Measurements from ENCODE around the gene CD207. TPM values are rescaled to one million over a fixed set of nuclear protein-coding genes. Genes with fewer than 3 reads are reported as not detected.

Gene CD207
- total and polyA plus RNA-seq, 4 experiments from 2014 or later: not detected

- H3K36me3 Mint-ChIP-seq: no peaks in the 10 kb centered on the region
- H3K4me3 Mint-ChIP-seq: no peak overlapping the region
- no peak overlapping the region for H3K4me3 ChIP-seq (ENCODE audit: low read length in 2 of 2)
- POLR2A ChIA-PET (ENCODE audit: partially characterized antibody): no interaction called here
- no peaks in the 10 kb centered on the region for H3K36me3 ChIP-seq (ENCODE audit: insufficient read depth, low read length)
- H3K27me3 Mint-ChIP-seq: peaks cover 5 to 14% of the 10 kb centered on the region in 2 donors
- CTCF ChIA-PET (ENCODE audit: partially characterized antibody): no interaction called here
- H3K9me3 ChIP-seq (ENCODE audit: control insufficient read depth in 1 of 2, low read length in 2 of 2): no peaks in the 10 kb centered on the region
- no peak for DNase-seq
- H3K4me1 ChIP-seq (ENCODE audit: insufficient read depth, low read length): no peaks in the 10 kb centered on the region
- H3K27me3 ChIP-seq (ENCODE audit: insufficient read depth, low read length): no peaks in the 10 kb centered on the region
- no peak overlapping the region for H3K27ac ChIP-seq (ENCODE audit: low read depth, low read length)
- peaks cover 0 to 3% (median under 1%) of the 10 kb centered on the region in 4 donors for H3K4me1 Mint-ChIP-seq
- intact Hi-C loops (cut with micrococcal nuclease): no loop called here
- H3K27ac Mint-ChIP-seq: no peak overlapping the region
- no peaks in the 10 kb centered on the region for H3K9me3 Mint-ChIP-seq
Observed at GRCh38 chr2:70829916-70830315, 5.7 kb downstream of the CD207 start.

- CTCF ChIA-PET (ENCODE audit: partially characterized antibody): interaction anchor here (1.4 kb wide), 1 partner anchor 9 kb away, joined by 3 read pairs; no protein-coding TSS in a partner anchor
- DNase-seq: no peak
- Histone ChIP-seq H3K27ac (ENCODE audit: low read depth, low read length) (no peak overlapping the region), H3K4me1 (ENCODE audit: insufficient read depth, low read length) (no peaks in the 10 kb centered on the region), H3K9me3 (ENCODE audit: control insufficient read depth in 1 of 2, low read length in 2 of 2) (no peaks in the 10 kb centered on the region), H3K27me3 (ENCODE audit: insufficient read depth, low read length) (no peaks in the 10 kb centered on the region), H3K4me3 (ENCODE audit: low read length in 2 of 2) (no peak overlapping the region), H3K36me3 (ENCODE audit: insufficient read depth, low read length) (no peaks in the 10 kb centered on the region)
- intact Hi-C loops (cut with micrococcal nuclease): no loop called here
- POLR2A ChIA-PET (ENCODE audit: partially characterized antibody): no interaction called here
- no peaks in the 10 kb centered on the region for H3K36me3 Mint-ChIP-seq
- peaks cover 5 to 14% of the 10 kb centered on the region in 2 donors for H3K27me3 Mint-ChIP-seq
- H3K9me3 Mint-ChIP-seq: no peaks in the 10 kb centered on the region
- H3K4me3 Mint-ChIP-seq: no peak overlapping the region
- H3K4me1 Mint-ChIP-seq: peaks cover 0 to 3% (median 1%) of the 10 kb centered on the region in 4 donors
- H3K27ac Mint-ChIP-seq: peak overlapping the region in 1 of 7 donors; percentile 12
Observed at GRCh38 chr2:70828914-70829824, 6.4 kb downstream of the CD207 start.

- H3K27ac ChIP-seq (ENCODE audit: low read depth, low read length): no peak overlapping the region
- H3K4me1 ChIP-seq (ENCODE audit: insufficient read depth, low read length): peaks cover 2% of the 10 kb centered on the region
- Mint-ChIP-seq H3K27ac (no peak overlapping the region), H3K9me3 (no peaks in the 10 kb centered on the region), H3K27me3 (peaks cover 5 to 14% of the 10 kb centered on the region in 2 donors), H3K36me3 (no peaks in the 10 kb centered on the region), H3K4me3 (no peak overlapping the region), H3K4me1 (peaks cover 0 to 4% (median 2%) of the 10 kb centered on the region in 4 donors)
- H3K27me3 ChIP-seq (ENCODE audit: insufficient read depth, low read length): no peaks in the 10 kb centered on the region
- intact Hi-C loops (cut with micrococcal nuclease): no loop called here
- no peaks in the 10 kb centered on the region for H3K36me3 ChIP-seq (ENCODE audit: insufficient read depth, low read length)
- ChIA-PET POLR2A (ENCODE audit: partially characterized antibody) (no interaction called here), CTCF (ENCODE audit: partially characterized antibody) (interaction anchor here (1.4 kb wide), 1 partner anchor 8 kb away, joined by 3 read pairs; no protein-coding TSS in a partner anchor)
- H3K9me3 ChIP-seq (ENCODE audit: control insufficient read depth in 1 of 2, low read length in 2 of 2): no peaks in the 10 kb centered on the region
- no peak for DNase-seq
- H3K4me3 ChIP-seq (ENCODE audit: low read length in 2 of 2): no peak overlapping the region
Observed at GRCh38 chr2:70828115-70828514, 7.5 kb downstream of the CD207 start.

- CTCF ChIA-PET (ENCODE audit: partially characterized antibody): no interaction called here
- intact Hi-C loops (cut with micrococcal nuclease): no loop called here
Observed at GRCh38 chr2:70827388-70827787, 8.2 kb downstream of the CD207 start.

GRCh38 chr2:70826696-70827350, 8.8 kb downstream of the CD207 start:
- Mint-ChIP-seq H3K4me1 (peaks cover 0 to 12% (median 8%) of the 10 kb centered on the region in 4 donors), H3K27me3 (peaks cover 5 to 9% of the 10 kb centered on the region in 2 donors), H3K9me3 (no peaks in the 10 kb centered on the region), H3K36me3 (no peaks in the 10 kb centered on the region), H3K27ac (no peak overlapping the region), H3K4me3 (no peak overlapping the region)
- no peaks in the 10 kb centered on the region for H3K9me3 ChIP-seq (ENCODE audit: control insufficient read depth in 1 of 2, low read length in 2 of 2)
- no peak overlapping the region for H3K4me3 ChIP-seq (ENCODE audit: low read length in 2 of 2)
- POLR2A ChIA-PET (ENCODE audit: partially characterized antibody): interaction anchor here (0.6 kb wide), 1 partner anchor 1268 kb away, joined by 3 read pairs; no protein-coding TSS in a partner anchor
- intact Hi-C loops (cut with micrococcal nuclease): no loop called here
- no peaks in the 10 kb centered on the region for H3K27me3 ChIP-seq (ENCODE audit: insufficient read depth, low read length)
- CTCF ChIA-PET (ENCODE audit: partially characterized antibody): no interaction called here
- H3K36me3 ChIP-seq (ENCODE audit: insufficient read depth, low read length): no peaks in the 10 kb centered on the region
- H3K27ac ChIP-seq (ENCODE audit: low read depth, low read length): no peak overlapping the region
- no peak for DNase-seq
- peaks cover 11% of the 10 kb centered on the region for H3K4me1 ChIP-seq (ENCODE audit: insufficient read depth, low read length)

More at GRCh38 chr2:70827388-70827787, 8.2 kb downstream of the CD207 start:
- Mint-ChIP-seq H3K27ac (no peak overlapping the region), H3K9me3 (no peaks in the 10 kb centered on the region), H3K27me3 (peaks cover 5 to 9% of the 10 kb centered on the region in 2 donors), H3K4me3 (no peak overlapping the region), H3K4me1 (peaks cover 0 to 10% (median 8%) of the 10 kb centered on the region in 4 donors), H3K36me3 (no peaks in the 10 kb centered on the region)
- no peak for DNase-seq
- Histone ChIP-seq H3K4me3 (ENCODE audit: low read length in 2 of 2) (no peak overlapping the region), H3K27me3 (ENCODE audit: insufficient read depth, low read length) (no peaks in the 10 kb centered on the region), H3K4me1 (ENCODE audit: insufficient read depth, low read length) (peaks cover 10% of the 10 kb centered on the region), H3K36me3 (ENCODE audit: insufficient read depth, low read length) (no peaks in the 10 kb centered on the region), H3K9me3 (ENCODE audit: control insufficient read depth in 1 of 2, low read length in 2 of 2) (no peaks in the 10 kb centered on the region), H3K27ac (ENCODE audit: low read depth, low read length) (no peak overlapping the region)
- POLR2A ChIA-PET (ENCODE audit: partially characterized antibody): no interaction called here

GRCh38 chr2:70823249-70823648, 12.4 kb downstream of the CD207 start:
- Mint-ChIP-seq H3K27ac (no peak overlapping the region), H3K36me3 (no peaks in the 10 kb centered on the region), H3K9me3 (peaks cover 0 to 2% (median 0%) of the 10 kb centered on the region in 8 donors), H3K4me1 (peaks cover 0 to 11% (median 8%) of the 10 kb centered on the region in 4 donors), H3K27me3 (peaks cover 3 to 5% of the 10 kb centered on the region in 2 donors), H3K4me3 (no peak overlapping the region)
- H3K36me3 ChIP-seq (ENCODE audit: insufficient read depth, low read length): no peaks in the 10 kb centered on the region
- ChIA-PET POLR2A (ENCODE audit: partially characterized antibody) (no interaction called here), CTCF (ENCODE audit: partially characterized antibody) (no interaction called here)
- peaks cover 11% of the 10 kb centered on the region for H3K4me1 ChIP-seq (ENCODE audit: insufficient read depth, low read length)
- H3K27me3 ChIP-seq (ENCODE audit: insufficient read depth, low read length): no peaks in the 10 kb centered on the region
- H3K4me3 ChIP-seq (ENCODE audit: low read length in 2 of 2): no peak overlapping the region
- H3K9me3 ChIP-seq (ENCODE audit: control insufficient read depth in 1 of 2, low read length in 2 of 2): no peaks in the 10 kb centered on the region
- no peak overlapping the region for H3K27ac ChIP-seq (ENCODE audit: low read depth, low read length)
- DNase-seq: no peak
- intact Hi-C loops (cut with micrococcal nuclease): no loop called here

GRCh38 chr2:70822843-70823242, 12.8 kb downstream of the CD207 start:
- intact Hi-C loops (cut with micrococcal nuclease): no loop called here
- ChIA-PET POLR2A (ENCODE audit: partially characterized antibody) (no interaction called here), CTCF (ENCODE audit: partially characterized antibody) (no interaction called here)
- Mint-ChIP-seq H3K4me1 (peaks cover 0 to 11% (median 8%) of the 10 kb centered on the region in 4 donors), H3K9me3 (peaks cover 0 to 2% (median 0%) of the 10 kb centered on the region in 8 donors), H3K36me3 (no peaks in the 10 kb centered on the region), H3K4me3 (no peak overlapping the region), H3K27ac (peak overlapping the region in 1 of 7 donors; percentile 37), H3K27me3 (peaks cover 4 to 5% of the 10 kb centered on the region in 2 donors)
- Histone ChIP-seq H3K9me3 (ENCODE audit: control insufficient read depth in 1 of 2, low read length in 2 of 2) (no peaks in the 10 kb centered on the region), H3K36me3 (ENCODE audit: insufficient read depth, low read length) (no peaks in the 10 kb centered on the region), H3K27me3 (ENCODE audit: insufficient read depth, low read length) (no peaks in the 10 kb centered on the region), H3K4me3 (ENCODE audit: low read length in 2 of 2) (no peak overlapping the region), H3K27ac (ENCODE audit: low read depth, low read length) (no peak overlapping the region), H3K4me1 (ENCODE audit: insufficient read depth, low read length) (peaks cover 11% of the 10 kb centered on the region)
- DNase-seq: no peak

Data from CD4-positive, alpha-beta memory T cell (primary cell).